GM18507 (cell line): ENCODE measurements around the gene GALNT17.
"Not testable (repeated sequence)": the region's sequence is repeated elsewhere in the genome, so short reads cannot be mapped to it uniquely, and the experiment has no call there.

Experiments used
- DNase-seq: peaks from one replicate; pipeline ENCODE4 v3.0.0; 2011; ENCODE audit warnings: low read depth; ENCODE audit not compliant: insufficient read length; ENCODE audit errors: extremely low spot score
- FAIRE-seq: peaks from 2 replicates; lab custom pipeline; 2011; peaks lifted over from hg19 to GRCh38; lab: Jason Lieb, UNC

Gene GALNT17

DNA sequence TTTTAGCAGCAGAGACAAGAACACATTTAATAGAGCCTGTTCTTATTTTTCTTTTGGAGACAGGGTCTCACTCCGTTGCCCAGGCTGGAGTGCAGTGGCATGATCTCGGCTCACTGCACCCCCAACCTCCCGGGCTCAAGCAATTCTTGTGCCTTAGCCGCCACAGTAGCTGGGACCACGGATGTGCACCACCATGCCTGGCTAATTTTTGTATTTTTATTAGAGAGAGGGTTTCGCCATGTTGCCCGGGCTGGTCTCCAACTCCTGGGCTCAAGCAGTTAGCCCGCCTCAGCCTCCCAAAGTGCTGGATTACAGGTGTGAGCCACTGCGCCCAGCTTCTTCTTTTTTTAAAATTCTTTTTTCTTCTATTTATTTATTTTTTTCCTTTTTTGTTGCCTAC lies 23.3 kb downstream of the GALNT17 start:
- no peak for FAIRE-seq
- DNase-seq = no peak

GRCh38 chr7:71157757-71158156 lies 25.8 kb downstream of the GALNT17 start:
- DNase-seq (no peak), FAIRE-seq (no peak)

GRCh38 chr7:71165708-71166107 lies 33.8 kb downstream of the GALNT17 start:
- DNase-seq (no peak), FAIRE-seq (no peak)

DNA sequence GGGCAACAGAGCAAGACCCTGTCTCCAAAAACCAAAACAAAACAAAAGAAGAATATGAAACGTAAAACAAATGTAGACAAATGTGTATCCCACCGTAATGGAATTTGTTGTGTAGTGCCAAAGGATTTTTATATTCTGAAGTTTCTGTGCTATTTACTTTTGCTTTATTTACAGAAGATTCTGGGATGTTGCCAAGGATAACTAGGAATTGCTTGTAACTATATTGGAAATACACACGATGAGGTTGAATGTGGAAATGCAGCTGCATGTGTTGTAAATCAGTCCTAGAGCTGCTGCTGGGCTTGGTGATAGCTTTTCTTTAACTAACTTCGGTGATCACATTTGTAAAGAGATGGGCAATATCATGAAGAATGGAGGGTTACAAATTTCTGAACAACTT lies 39.5 kb downstream of the GALNT17 start:
- no peak for FAIRE-seq
- DNase-seq = no peak

DNA sequence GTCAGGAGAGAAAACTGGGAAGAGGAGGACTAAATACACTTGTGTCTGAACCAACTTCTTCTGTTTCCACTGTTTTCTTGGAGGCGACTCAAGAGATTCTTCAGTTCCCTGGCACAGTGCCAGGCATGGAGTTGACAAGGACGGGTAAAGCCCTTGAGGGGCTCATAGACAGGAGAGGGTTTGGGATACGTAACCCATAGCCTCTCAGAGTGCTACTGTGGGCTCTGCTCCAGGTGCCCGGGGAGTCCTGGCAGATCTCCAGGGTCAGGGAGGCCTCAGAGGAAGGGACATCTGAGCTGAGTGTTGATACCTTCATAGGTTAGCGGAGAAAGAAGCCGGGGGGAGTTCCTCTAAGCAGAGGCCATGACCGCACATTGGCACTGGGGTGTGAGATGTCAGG lies 42.0 kb downstream of the GALNT17 start:
- DNase-seq (no peak), FAIRE-seq (no peak)

DNA sequence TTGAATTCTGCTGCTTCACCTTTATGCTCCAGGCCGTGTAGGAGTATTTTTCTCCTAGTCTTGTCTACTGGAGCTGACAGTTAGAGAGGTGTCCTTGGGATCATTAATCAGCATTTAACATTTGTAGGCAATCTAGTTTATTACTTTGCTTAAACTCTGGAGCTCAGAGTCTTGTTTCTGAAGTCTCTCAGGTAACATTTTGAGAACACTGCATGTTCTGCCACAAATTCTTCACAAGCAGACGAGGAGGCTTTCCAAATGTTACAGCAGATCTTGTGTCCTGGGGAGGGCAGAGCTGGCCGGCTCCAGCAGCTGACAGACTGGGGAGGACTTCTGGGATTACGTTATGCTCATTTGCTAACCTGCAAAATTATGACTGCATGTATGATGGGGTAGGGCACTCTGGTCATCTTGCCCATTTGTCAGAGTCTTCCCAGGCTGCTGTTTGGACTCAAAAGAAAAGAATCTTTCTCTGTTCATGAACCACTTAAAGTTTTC lies 50.5 kb downstream of the GALNT17 start:
- FAIRE-seq = no peak
- no peak for DNase-seq

DNA sequence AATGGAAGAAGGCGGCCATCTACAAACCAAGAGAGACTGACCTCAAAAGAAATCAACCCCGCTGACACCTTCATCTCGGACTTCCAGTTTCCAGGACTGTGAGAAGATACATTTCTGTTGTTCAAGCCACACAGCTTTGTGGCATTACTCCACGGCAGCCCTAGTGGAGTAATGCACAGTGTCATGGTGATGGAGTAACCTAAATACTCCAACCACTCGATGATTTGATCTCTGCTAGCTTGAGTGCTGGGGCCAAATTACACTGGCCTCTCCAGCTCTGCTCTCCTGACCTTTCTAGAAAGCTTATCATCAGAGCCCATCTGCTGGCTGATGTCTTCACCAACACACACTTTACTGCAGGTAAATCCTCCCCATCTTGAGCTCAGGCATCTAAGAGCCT lies 52.2 kb downstream of the GALNT17 start:
- no peak for FAIRE-seq

DNA sequence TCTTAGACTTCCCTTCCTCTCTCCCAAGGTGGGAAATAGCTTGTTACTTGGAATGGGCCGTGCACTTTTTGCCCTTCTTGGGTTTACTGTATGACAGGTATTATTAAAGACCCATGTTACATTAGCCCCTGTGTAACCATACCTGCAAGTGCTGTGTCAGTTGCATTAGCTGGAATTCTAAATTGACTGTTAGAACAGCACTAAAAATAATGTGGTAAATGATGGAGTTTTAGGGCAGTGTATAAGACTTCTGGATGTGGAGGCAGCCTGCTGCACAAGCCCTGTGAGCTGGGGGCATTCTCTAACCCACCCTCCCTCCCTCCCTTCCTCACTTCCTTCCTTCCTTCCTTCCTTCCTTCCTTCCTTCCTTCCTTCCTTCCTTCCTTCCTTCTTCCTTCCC lies 52.7 kb downstream of the GALNT17 start:
- DNase-seq (no peak), FAIRE-seq (no peak)

More for the DNA sequence above, 52.2 kb downstream of the GALNT17 start:
- DNase-seq = no peak

DNA sequence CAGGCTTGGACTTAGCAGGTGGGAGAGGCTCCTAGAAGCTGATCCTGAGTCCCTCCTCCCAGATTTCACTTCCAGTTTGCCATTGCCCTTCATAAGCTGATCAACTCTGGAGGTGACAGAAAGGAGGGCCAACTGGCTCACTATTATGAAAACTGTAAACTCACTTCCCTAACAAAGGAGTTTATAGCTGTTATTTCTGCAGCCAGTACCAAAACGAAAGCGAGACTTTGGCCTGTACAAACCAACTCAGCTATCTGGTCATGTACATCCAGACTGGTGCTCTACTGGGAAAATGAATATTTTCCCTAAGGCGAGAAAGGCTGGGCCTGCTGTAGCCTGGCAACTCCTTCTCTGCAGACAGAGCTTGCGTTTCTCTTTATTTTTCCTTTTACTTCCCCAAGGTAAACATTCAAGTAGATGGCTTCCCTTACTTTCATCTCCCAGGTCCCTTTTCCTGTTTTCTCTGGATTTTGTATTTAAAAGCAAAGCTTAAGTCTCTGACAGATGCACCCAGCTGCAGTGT lies 54.7 kb downstream of the GALNT17 start:
- DNase-seq (no peak), FAIRE-seq (no peak)

GRCh38 chr7:71191771-71192170 lies 59.8 kb downstream of the GALNT17 start:
- DNase-seq (no peak), FAIRE-seq (no peak)

- DNase-seq = no peak
- FAIRE-seq = no peak
These were observed 61.3 kb downstream of the GALNT17 start for GRCh38 chr7:71193099-71193810.

GRCh38 chr7:71198391-71198790 lies 66.4 kb downstream of the GALNT17 start:
- no peak for DNase-seq
- no peak for FAIRE-seq

- DNase-seq = no peak
- no peak for FAIRE-seq
These were observed 66.9 kb downstream of the GALNT17 start for GRCh38 chr7:71198887-71199286.

GRCh38 chr7:71206184-71206583 lies 74.2 kb downstream of the GALNT17 start:
- FAIRE-seq (no peak), DNase-seq (no peak)

- FAIRE-seq = no peak
- DNase-seq = no peak
These were observed 76.9 kb downstream of the GALNT17 start for GRCh38 chr7:71208881-71209280.

DNA sequence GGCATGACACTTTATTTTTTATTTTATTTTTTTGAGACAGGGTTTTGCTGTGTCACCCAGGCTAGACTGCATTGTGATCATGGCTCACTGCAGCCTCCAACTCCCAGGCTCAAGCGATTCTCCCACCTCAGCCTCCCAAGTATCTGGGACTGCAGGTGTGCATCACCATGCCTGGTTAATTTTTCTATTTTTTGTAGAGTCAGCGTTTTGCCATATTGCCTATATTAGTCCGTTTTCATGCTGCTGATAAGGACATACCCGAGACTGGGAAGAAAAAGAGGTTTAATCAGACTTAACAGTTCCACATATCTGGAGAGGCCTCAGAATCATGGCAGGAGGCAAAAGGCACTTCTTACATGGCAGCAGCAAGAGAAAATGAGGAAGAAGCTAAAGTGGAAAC lies 77.5 kb downstream of the GALNT17 start:
- DNase-seq, FAIRE-seq: not testable (repeated sequence)

DNA sequence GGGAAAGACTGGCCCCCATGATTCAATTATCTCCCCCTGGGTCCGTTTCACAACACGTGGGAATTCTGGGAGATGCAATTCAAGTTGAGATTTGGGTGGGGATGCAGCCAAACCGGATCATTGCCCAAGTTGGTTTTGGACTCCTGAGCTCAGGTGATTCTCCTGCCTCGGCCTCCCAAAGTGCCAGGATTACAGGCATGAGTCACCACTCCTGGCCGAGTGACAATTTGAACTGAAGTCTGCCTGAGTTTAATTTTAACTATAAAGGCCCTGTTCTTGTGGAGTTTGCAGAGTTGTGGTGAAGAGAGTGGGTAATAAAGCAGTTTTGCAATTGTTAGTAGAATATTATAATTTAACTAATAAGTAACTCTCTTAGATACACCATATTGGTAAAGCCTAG lies 78.3 kb downstream of the GALNT17 start:
- FAIRE-seq (no peak), DNase-seq (no peak)

DNA sequence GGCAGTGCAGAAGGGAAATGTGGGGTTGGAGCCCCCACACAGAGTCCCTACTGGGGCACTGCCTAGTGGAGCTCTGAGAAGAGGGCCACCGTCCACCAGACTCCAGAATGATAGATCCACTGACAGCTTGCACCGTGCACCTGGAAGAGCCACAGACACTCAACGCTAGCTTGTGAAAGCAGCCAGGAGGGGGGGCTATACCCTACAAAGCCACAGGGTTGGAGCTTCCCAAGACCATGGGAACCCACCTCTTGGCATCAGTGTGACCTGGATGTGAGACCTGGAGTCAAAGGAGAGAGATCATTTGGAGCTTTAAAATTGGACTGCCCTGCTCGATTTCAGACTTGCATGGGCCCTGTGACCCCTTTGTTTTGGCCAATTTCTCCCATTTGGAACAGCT lies 80.5 kb downstream of the GALNT17 start:
- FAIRE-seq = not testable (repeated sequence)

GRCh38 chr7:71216211-71216610 lies 84.3 kb downstream of the GALNT17 start:
- DNase-seq (no peak), FAIRE-seq (no peak)

More for the DNA sequence above, 80.5 kb downstream of the GALNT17 start:
- not testable (repeated sequence) for DNase-seq

DNA sequence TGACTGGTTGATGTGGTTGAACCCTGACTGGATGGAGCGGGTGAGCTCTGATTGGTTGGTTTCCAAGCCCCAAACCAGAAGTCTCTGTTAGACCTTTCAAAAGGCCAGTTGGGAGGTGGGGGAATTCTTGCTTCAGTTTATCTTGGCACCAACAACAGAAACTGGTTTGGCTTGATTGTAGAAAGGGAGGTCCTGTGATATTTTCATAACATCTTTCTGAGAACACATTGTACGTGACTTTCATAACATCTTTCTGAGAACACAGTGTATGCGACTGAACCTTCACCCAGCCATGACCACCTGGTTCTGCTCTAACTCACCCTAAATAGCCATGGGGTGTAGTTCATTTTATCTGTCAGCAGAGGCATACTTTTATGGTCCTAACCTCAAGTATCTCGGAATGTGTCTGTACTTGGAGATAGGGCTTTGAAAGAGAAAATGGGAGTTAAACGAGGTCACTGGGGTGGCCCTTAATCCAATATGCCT lies 88.3 kb downstream of the GALNT17 start:
- FAIRE-seq = no peak
- DNase-seq = no peak

DNA sequence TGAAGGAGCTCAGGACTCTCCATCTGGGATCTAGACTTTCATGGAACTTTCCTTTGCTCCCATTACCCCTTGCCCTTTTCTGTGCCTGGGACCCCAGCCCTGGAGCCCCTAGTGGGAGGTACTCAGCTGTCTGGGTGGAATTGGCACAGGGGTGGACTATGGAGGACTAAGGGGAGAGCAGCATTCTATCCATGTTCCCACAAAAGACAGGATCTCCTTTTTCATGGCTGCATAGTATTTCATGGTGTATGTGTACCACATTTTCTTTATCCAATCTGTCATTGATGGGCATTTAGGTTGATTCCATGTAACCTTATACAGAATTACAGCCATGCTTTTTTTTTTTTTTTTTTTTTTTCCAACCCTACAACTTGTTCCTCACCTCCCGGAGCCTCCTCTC lies 89.1 kb downstream of the GALNT17 start:
- no peak for FAIRE-seq
- no peak for DNase-seq
